NCI-H146 treated with DMSO at 0.1 percent for 48 hours (cell line): ENCODE data around the gene ASB6.

Experiments used
- DNase-seq: peaks from one replicate; lab custom pipeline; 2025; ENCODE audit not compliant: unreplicated experiment; lab: John Stamatoyannopoulos, UW

ASB6 gene

GRCh38 chr9:129641750-129642585, at the start of gene ASB6:
ASB6 (minus strand) TSS chr9:129642151; CDS start chr9:129641999, 152 bp downstream.
- DNase-seq, result peak; percentile 70

- DNase-seq, result no peak
Measured at GRCh38 chr9:129688285-129689043, 46.5 kb upstream of the ASB6 start.

- DNase-seq, result no peak
Measured at GRCh38 chr9:129687391-129687790, 45.4 kb upstream of the ASB6 start.

GRCh38 chr9:129686736-129687135, 44.8 kb upstream of the ASB6 start:
- no peak for DNase-seq

GRCh38 chr9:129685933-129686259, 43.9 kb upstream of the ASB6 start:
- DNase-seq, result no peak

GRCh38 chr9:129685220-129685932, 43.4 kb upstream of the ASB6 start:
- no peak for DNase-seq

GRCh38 chr9:129682381-129682780, 40.4 kb upstream of the ASB6 start:
- DNase-seq, result no peak

GRCh38 chr9:129681924-129682323, 40.0 kb upstream of the ASB6 start:
- DNase-seq, result no peak

- no peak for DNase-seq
Measured at GRCh38 chr9:129679537-129679936, 37.6 kb upstream of the ASB6 start.

- DNase-seq, result no peak
Measured at GRCh38 chr9:129678844-129679243, 36.9 kb upstream of the ASB6 start.

GRCh38 chr9:129677456-129677855, 35.5 kb upstream of the ASB6 start:
- DNase-seq, result no peak

- no peak for DNase-seq
Measured at GRCh38 chr9:129676975-129677374, 35.0 kb upstream of the ASB6 start.

- no peak for DNase-seq
Measured at GRCh38 chr9:129676287-129676686, 34.3 kb upstream of the ASB6 start.

- no peak for DNase-seq
Measured at GRCh38 chr9:129675620-129676019, 33.7 kb upstream of the ASB6 start.

GRCh38 chr9:129674229-129674628, 32.3 kb upstream of the ASB6 start:
- no peak for DNase-seq

GRCh38 chr9:129673602-129674001, 31.7 kb upstream of the ASB6 start:
- no peak for DNase-seq

- no peak for DNase-seq
Measured at GRCh38 chr9:129672702-129673101, 30.8 kb upstream of the ASB6 start.

GRCh38 chr9:129671519-129671918, 29.6 kb upstream of the ASB6 start:
- no peak for DNase-seq

GRCh38 chr9:129671065-129671464, 29.1 kb upstream of the ASB6 start:
- no peak for DNase-seq

- DNase-seq, result no peak
Measured at GRCh38 chr9:129669946-129670345, 28.0 kb upstream of the ASB6 start.

- DNase-seq, result no peak
Measured at GRCh38 chr9:129669141-129669718, 27.3 kb upstream of the ASB6 start.
